SH-SY5Y (cell line): ENCODE results near the gene FHL1.

Experiments used
- GATA2 ChIP-seq: IDR thresholded peaks from 2 replicates; pipeline ENCODE4 v1.6.1; 2011; ENCODE audit warnings: mild to moderate bottlenecking, low read depth, low read length
- GATA3 ChIP-seq: IDR thresholded peaks from 2 replicates; pipeline ENCODE4 v1.6.1; 2011; ENCODE audit warnings: low read depth, mild to moderate bottlenecking, low read length, moderate library complexity

GRCh38 chrX:136166221-136166855 lies 19.0 kb downstream of the FHL1 start:
- no peak for TF ChIP-seq GATA2
- TF ChIP-seq GATA3 = no peak
